GM21390 (cell line): ENCODE data around the gene FUS.
"Not testable (repeated sequence)": the region's sequence is repeated elsewhere in the genome, so short reads cannot be mapped to it uniquely, and the experiment has no call there.

ENCODE experiments used
- ATAC-seq: cut with Tn5 transposase; IDR thresholded peaks from one replicate; pipeline ENCODE4 v1.9.1; 2021; ENCODE audit not compliant: unreplicated experiment

FUS gene

GRCh38 chr16:31179747-31180459 lies at the start of gene FUS:
Gene FUS, plus strand, starts transcription at chr16:31180139. Its CDS starts 76 bp downstream, at chr16:31180215.
- ATAC-seq: peak; percentile 50

DNA sequence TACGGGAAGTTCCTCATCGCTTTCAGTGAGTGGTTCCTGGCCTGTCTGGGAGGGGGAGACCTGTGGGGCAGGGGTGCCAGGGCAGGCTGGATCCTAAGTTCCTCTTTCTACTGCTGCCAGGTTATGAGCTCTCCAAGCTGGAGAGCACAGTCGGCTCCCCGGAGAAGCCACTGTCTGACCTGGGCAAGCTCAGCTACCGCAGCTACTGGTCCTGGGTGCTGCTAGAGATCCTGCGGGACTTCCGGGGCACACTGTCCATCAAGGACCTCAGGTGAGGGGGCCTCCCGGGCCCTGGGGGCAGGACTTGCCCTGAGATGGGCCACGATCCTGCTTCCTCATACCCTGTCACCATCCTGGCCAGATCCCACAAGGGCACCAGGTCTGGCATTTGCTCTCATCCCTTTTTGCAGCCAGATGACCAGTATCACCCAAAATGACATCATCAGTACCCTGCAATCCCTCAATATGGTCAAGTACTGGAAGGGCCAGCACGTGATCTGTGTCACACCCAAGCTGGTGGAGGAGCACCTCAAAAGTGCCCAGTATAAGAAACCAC lies 49.5 kb upstream of the FUS start:
- ATAC-seq: no peak

GRCh38 chr16:31130899-31131298 lies 49.0 kb upstream of the FUS start:
- no peak for ATAC-seq

GRCh38 chr16:31131416-31131815 lies 48.5 kb upstream of the FUS start:
- no peak for ATAC-seq

DNA sequence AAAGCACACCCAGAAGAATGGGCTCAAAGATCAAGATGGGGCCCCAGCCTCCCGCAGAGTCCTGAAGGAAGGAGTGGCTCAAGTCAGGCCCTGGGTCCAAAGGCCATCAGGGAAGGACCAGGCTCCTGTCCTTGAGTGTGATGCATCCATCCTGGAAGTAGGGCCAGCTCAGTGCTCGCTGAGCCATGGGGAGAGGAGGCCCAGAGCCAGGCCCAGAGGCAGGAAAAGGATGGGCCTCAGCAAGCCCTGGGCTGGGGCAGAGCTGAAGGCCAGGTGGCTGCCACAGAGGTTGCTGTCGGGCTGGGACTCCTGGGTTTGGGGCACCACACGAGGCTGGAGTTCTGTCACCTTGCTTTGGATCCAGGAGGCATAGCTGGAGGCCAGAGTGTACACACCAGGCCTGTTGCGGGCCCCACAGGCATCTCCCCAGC lies 48.1 kb upstream of the FUS start:
- no peak for ATAC-seq

DNA sequence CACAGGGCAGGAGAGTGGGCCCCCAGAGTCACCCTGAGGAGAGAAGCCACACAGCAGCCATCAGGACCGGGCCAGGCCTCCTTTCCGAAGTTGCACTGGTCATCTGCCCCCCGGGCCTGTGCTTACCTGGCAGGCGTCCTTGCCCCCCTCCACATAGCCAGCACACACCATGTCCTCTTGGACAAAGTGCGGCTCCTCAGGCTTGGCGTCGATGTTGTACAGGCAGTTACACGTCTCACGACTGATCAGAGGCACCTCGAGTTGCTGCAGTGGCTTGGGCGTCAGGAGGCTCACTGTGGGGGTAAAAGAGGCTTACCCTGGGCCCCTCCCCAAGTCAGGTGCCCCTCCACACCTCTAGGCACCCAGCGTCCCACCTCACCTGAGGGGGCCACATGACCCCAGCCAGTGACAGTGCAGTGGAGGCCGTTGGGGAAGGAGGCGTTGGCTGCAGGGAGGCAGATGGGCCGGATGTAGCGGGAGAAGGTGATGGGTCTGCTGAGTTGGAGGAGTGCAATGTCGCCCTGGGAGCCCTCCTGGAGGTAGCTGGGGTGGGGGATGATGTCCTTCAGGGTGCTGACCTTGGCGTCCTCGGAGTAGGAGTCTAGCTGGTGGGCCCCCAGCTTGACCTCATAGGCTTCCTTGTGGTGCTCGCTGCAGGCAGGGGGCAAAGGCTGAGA lies 47.5 kb upstream of the FUS start:
- no peak for ATAC-seq

GRCh38 chr16:31133046-31133501 lies 46.9 kb upstream of the FUS start:
- ATAC-seq: no peak

- ATAC-seq: no peak
Measured at GRCh38 chr16:31134091-31134571, 45.8 kb upstream of the FUS start.

DNA sequence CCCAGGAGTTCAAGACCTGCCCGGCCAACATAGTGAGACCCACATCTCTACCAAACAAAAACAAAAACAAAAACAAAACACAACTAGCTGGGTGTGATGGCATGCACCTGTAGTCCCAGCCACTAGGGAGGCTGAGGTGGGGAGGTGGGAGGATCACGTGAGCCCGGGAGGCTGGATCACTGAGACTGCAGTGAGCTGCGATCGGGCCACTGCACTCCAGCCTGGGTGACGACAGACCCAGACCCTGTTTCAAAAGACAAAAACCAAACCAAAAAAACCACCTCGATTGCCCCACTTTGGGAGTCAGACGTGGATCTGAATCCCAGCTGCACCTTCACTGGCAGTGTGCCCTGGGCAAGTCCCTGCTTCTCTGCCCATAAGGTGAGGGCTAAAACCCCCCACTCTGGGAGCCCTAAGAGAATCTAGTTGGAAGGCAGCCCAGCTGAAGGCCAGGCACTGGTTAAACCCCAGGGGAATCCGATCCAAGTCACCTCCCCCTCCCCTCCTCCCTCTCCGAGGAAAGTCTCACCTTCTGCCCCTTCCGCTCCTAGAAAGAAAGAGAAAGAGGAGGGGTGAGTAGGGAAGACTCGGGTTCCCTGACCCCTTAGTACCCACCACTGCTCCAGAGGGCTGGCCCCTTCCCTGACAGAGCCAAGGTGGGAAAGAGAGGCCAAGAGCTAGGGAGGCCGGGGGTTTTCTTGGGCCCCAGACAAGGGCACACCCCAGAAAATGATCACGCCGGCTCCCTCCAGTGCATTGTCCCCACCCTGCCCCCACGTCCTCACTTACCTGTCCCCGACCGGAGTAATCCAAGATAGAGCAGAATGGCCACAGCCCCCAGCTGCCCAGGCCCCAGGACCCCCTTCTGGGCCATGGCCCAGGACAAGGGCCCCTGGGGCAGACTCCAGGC lies 45.1 kb upstream of the FUS start:
- no peak for ATAC-seq

- no peak for ATAC-seq
Measured at GRCh38 chr16:31135535-31136286, 44.2 kb upstream of the FUS start, which contains the start of gene PRSS8. Gene PRSS8, minus strand, starts transcription at chr16:31135727. Its CDS starts 229 bp downstream, at chr16:31135498.

DNA sequence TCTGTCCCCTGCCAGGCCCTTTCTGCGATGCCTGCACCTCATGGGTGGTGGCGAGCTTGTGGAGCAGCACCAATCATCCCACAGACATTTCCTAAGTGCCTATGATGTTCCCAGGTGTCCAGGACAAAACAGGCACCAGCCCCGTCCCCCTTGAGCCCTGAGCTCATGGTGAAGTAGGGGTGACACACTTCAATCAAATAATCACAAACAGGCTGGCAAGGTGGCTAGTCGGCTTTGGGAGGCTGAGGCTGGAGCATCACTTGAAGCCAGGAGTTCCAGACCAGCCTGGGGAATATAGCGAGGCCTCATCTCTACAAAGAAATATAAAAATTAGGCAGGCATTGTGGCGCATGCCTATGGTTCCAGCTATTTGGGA lies 43.7 kb upstream of the FUS start:
- ATAC-seq: no peak

DNA sequence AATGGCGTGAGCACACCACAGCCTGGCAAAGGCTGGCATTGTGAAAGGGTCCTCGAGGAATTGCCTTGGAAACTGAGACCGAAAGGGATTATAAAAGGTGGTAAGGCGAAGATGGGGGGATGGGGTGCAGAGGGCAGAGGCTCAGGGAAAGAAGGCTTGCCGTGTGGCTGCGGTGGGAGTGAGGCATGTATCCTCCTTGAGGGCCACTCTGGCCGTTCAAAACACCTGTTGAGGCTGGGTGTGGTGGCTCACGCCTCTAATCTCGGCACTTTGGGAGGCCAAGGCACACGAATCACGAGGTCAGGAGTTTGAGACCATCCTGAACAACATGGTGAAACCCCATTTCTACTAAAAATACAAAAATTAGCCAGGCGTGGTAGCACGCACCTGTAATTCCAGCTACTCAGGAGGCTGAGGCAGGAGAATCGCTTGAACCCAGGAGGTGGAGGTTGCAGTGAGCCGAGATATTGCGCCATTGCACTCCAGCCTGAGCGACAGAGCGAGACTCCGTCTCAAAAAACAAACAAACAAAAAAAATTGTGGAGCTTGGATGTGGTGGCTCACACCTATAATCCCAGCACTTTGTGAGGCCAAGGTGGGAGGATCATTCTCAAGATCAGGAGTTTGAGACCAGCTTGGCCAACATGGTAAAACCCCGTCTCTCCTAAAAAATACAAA lies 43.0 kb upstream of the FUS start:
- not testable (repeated sequence) for ATAC-seq

GRCh38 chr16:31138621-31139578 lies 41.0 kb upstream of the FUS start:
- ATAC-seq: no peak

DNA sequence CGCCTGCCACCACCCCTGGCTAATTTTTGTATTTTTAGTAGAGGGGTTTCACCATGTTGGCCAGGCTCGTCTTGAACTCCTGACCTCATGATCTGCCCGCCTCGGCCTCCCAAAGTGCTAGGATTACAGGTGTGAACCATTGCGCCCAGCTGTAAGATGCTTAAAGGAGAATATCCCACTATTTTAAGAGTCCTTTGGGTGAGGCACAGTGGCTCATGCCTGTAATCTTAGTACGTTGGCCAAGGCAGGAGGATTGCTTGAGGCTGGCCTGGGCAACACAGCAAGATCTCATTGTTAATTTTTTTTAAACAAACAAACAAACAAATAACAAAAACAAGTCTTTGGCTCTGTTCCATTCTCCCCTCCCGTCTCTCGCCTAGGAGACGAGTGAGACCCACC lies 38.9 kb upstream of the FUS start:
- not testable (repeated sequence) for ATAC-seq

DNA sequence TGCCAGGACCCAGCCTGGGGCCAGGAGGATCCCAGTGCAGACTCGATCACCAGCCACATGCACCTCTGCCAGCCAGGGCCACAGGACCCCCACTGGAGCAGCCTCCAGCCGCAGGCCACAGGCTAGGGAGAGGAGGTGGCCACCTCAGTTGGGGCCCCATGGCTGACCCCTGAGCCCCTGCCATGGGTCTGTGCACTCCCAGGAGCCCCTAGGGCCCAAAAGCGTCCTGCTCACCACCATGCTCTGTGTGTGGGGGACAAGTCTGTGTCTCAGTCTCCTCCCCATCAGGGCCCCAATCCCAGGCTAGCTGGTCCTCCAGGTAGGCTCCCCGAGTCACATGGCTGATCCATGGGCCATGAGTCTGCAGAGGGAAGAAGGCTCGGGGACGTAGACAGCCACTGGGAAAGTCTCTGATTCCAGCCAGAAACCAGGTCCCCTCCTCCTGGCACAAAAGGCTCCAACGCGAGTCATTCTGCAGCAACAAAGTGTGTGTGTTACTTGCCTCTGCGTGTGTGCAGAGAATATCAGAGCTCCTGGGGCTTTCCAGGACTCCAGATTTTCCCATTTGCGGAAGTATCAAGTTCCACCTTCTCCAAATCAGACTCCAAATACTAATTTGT lies 38.3 kb upstream of the FUS start:
- no peak for ATAC-seq

- ATAC-seq: peak; percentile 84
Measured at GRCh38 chr16:31142109-31143010, 37.6 kb upstream of the FUS start.
